ENCODE measurements around the gene PTPRT. TPM values are rescaled to one million over a fixed set of nuclear protein-coding genes. Genes with fewer than 3 reads are reported as not detected.

The PTPRT gene
- total and polyA plus RNA-seq, 2 of the 4 experiments (the other 2 are of a cell fraction), result not detected

DNA sequence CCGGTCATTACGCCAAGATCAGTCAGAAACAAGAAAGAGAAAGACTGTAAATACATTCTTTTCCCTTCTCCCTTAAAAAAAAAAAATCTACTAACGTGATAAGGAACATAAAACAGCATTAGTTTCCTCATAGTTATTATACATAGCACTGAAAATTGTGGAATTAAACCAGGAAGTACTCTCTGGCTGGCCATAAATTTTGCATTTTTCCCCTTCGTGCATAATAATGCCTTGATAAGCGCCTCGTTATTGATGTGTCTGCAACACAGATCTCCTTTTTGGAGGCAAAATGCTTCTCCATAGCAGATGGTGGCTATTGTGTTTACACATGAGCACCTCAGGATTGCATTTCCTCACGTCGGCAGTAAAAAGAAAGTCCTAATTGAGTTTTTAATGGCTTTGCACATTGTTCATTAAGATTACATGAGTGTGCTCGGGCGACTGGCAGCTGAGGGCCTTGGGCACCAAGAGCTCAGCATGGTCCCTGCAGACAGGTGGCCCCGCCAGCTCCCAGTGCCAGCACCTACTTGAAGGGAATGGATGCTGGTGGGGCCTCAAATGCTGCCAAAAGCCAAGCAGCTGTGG lies 394.5 kb downstream of the PTPRT start:
- POLR2A ChIA-PET (ENCODE audit: unreplicated experiment), result no interaction called here
- intact Hi-C loops (cut with micrococcal nuclease), result no loop called here

More for the DNA sequence above, 394.5 kb downstream of the PTPRT start:
- Histone ChIP-seq H2BK20ac (ENCODE audit: low read depth, low read length) (no peak overlapping the region), H3K27me3 (ENCODE audit: control insufficient read depth, insufficient read depth, low read length) (no peaks in the 10 kb centered on the region), H2AK5ac (ENCODE audit: low read depth, low read length) (no peak overlapping the region), H3K27ac (ENCODE audit: insufficient read depth, low read length) (no peak overlapping the region), H2BK5ac (ENCODE audit: low read depth, low read length, poor library complexity, severe bottlenecking) (no peak overlapping the region), H3K4me3 (ENCODE audit: insufficient read depth, low read depth, low read length) (no peak overlapping the region), H4K20me1 (ENCODE audit: insufficient read depth, low read length) (no peaks in the 10 kb centered on the region), H3K79me1 (ENCODE audit: low read depth in 1 of 2, low read length in 2 of 2) (no peaks in the 10 kb centered on the region), H4K91ac (ENCODE audit: insufficient read depth, low read depth, low read length) (no peak overlapping the region), H2AFZ (replicated peaks; ENCODE audit: low read length, poor library complexity) (no peak overlapping the region), H2AK9ac (replicated peaks; ENCODE audit: low read depth, low read length, poor library complexity) (no peak overlapping the region), H3K9me3 (ENCODE audit: control insufficient read depth, insufficient read depth, low read length) (peaks cover 18% of the 10 kb centered on the region), H4K5ac (ENCODE audit: low read depth, low read length) (no peak overlapping the region), H3K4me1 (ENCODE audit: control insufficient read depth, insufficient read depth, low read length) (no peaks in the 10 kb centered on the region), H3K9me1 (ENCODE audit: insufficient read depth, low read length) (no peaks in the 10 kb centered on the region), H2BK120ac (ENCODE audit: low read depth, low read length) (no peak overlapping the region), H4K8ac (ENCODE audit: low read depth in 2 of 2, low read length in 2 of 2) (no peak overlapping the region), H3K4me2 (ENCODE audit: low read depth, low read length) (no peak overlapping the region), H3K18ac (ENCODE audit: low read depth, low read length) (no peak overlapping the region), H3K9ac (ENCODE audit: low read depth, low read length) (no peak overlapping the region), H3K56ac (ENCODE audit: extremely low read depth, insufficient read depth, low read length) (no peak overlapping the region), H2BK15ac (ENCODE audit: low read depth, low read length) (no peak overlapping the region), H3K4ac (ENCODE audit: low read depth, low read length) (no peak overlapping the region), H3K14ac (replicated peaks; ENCODE audit: low read depth, low read length) (no peak overlapping the region), H3K36me3 (ENCODE audit: control insufficient read depth, insufficient read depth, low read length) (no peaks in the 10 kb centered on the region), H3K23ac (ENCODE audit: low read depth, low read length) (no peak overlapping the region)
- in situ Hi-C loops (cut with MboI; ENCODE audit: low sequenced_read_pairs), result no loop called here
- TF ChIP-seq MAZ (IDR thresholded peaks at IDR 0.05; ENCODE audit: borderline replicate concordance, low read depth, low read length) (no peak), RCOR1 (IDR thresholded peaks at IDR 0.05; ENCODE audit: insufficient replicate concordance, low read length) (no peak)
- dilution Hi-C loops (cut with HindIII; ENCODE audit: low sequenced_read_pairs, unreplicated experiment), result no loop called here
- ATAC-seq (ENCODE audit: low read depth) (no peak), DNase-seq (no peak)
- no TSS peak for BruUV-seq (replicated peaks)
- 44% methylated on average over 4 of the region's 11 CpGs; no CpG with 5 or more reads in 1 of the 2 experiments for WGBS, 2 experiments (ENCODE audit: extremely low coverage in 2 of 2, insufficient read length in 1 of 2)
- CTCF ChIA-PET, result no interaction called here

Measured in IMR-90 (cell line).